AG09319 (cell line): ENCODE measurements around the gene VAV2.

Experiments
- DNase-seq: peaks from one replicate; pipeline ENCODE4 v3.0.0-alpha.2; 2010; ENCODE audit warnings: low read depth; ENCODE audit errors: extremely low read depth
- TF ChIP-seq, protein P1 (sequence below): IDR thresholded peaks from 2 replicates; pipeline ENCODE4 v1.5.1; 2011; ENCODE audit warnings: low read depth, mild to moderate bottlenecking, inconsistent platforms, low read length, moderate library complexity

Gene VAV2

DNA sequence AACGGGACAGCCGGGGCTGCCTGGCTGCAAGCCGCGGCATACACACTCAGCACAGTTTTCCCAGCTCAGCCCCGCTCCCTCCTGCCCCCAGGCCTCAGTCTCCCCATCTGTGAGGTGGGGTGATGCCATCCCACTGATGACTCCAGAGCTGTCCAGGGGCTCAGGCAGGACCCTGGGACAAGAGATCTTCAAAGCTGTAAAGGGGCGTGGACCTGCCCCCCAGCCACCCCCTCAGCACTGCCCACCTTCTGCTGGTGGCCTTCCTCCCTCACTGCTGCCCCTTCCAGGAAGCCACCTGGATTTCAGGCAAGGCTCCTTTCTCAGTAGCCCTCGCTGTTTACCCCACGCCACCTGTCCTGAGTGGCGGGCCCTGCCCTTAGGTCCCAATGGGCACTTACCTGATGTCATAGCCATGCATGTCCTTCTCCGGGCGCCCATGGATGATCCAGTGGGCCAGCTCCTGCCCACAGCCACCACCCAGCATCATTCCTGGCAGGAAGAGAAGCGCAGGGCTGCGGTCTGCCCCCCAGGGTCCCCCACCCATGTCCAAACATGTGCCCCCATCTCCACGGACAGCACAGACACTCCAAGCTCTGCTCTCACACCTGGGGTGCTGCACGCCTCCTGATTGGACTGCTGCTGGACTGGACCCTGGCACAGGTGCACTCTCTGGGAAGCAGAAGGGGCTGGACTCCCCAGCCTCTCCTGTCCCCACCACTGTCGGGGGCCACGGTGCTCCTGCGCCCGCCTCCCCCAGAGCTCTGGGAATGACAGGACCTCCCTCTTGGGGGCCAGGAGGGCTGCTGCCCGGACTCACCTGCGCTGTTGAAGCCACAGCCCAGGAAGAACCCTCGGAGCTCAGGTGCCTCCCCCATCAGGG lies 279.7 kb downstream of the VAV2 start:
- TF ChIP-seq, protein P1, sequence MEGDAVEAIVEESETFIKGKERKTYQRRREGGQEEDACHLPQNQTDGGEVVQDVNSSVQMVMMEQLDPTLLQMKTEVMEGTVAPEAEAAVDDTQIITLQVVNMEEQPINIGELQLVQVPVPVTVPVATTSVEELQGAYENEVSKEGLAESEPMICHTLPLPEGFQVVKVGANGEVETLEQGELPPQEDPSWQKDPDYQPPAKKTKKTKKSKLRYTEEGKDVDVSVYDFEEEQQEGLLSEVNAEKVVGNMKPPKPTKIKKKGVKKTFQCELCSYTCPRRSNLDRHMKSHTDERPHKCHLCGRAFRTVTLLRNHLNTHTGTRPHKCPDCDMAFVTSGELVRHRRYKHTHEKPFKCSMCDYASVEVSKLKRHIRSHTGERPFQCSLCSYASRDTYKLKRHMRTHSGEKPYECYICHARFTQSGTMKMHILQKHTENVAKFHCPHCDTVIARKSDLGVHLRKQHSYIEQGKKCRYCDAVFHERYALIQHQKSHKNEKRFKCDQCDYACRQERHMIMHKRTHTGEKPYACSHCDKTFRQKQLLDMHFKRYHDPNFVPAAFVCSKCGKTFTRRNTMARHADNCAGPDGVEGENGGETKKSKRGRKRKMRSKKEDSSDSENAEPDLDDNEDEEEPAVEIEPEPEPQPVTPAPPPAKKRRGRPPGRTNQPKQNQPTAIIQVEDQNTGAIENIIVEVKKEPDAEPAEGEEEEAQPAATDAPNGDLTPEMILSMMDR, result no peak
- no peak for DNase-seq
